Spleen (tissue), 7 donors: ENCODE results near the gene PRX.

Experiments
- POLR2A ChIP-seq, 3 donors: fragments of 450-650 bp; IDR thresholded peaks; one replicate each; pipeline ENCODE4 v1.5.1; 2017; ENCODE audit warnings: antibody characterized with exemption in 3 of 3, mild to moderate bottlenecking in 1 of 3
- POLR2AphosphoS5 ChIP-seq, 3 donors: sonication (generic); formaldehyde crosslinking; IDR thresholded peaks; one replicate each; pipeline ENCODE4 v1.5.1; 2017; ENCODE audit warnings: antibody characterized with exemption in 3 of 3
- TF ChIP-seq, protein P1 (sequence below), 11 experiments: fragments of 200-600 bp in 7 of 11; fragments of 450-650 bp in 4 of 11; sonication (generic) in 4 of 11; IDR thresholded peaks in 8 of 11; conservative IDR thresholded peaks in 3 of 11; 1 replicate in 7 of 11; 2 replicates in 4 of 11; pipeline versions ENCODE4 v1.4.0 to v1.8.0; 2016 to 2021; ENCODE audit warnings: antibody characterized with exemption in 11 of 11, inconsistent platforms in 4 of 11, mild to moderate bottlenecking in 1 of 11
- donor health status: DM: no; HTN: no; CAD: no; lungs with moderate emphysema.
- donor health status: DM: no; HTN: no; CAD: no.
- donor health status: DM: no; HTN: no; CAD: no.

DNA sequence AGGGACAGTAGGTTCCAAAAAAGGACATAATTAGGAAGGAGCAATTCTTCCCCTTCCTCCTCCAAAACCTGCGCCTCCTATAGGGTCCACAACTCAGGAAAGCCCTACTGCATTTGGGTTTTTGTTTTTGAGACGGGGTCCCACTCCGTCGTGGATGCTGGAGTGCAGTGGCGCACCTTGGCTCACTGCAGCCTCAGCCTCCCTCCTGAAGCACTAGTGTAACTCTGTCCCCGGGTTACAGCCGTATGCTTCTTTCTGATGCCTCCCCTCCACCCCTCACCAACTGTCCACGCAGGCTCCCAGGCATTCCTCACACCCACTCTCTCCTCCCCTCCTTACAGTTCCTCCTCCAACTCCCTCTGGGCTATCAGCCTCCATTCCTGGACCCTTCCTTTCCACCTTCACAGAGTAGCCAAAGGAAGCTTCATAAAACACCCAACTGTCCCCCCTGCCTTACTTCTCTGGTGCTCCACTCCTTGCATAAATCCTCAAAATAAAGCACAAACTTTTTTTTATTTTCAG lies 33.1 kb upstream of the PRX start:
- no peak for TF ChIP-seq POLR2A (IDR thresholded peaks at IDR 0.05)
- TF ChIP-seq, protein P1, sequence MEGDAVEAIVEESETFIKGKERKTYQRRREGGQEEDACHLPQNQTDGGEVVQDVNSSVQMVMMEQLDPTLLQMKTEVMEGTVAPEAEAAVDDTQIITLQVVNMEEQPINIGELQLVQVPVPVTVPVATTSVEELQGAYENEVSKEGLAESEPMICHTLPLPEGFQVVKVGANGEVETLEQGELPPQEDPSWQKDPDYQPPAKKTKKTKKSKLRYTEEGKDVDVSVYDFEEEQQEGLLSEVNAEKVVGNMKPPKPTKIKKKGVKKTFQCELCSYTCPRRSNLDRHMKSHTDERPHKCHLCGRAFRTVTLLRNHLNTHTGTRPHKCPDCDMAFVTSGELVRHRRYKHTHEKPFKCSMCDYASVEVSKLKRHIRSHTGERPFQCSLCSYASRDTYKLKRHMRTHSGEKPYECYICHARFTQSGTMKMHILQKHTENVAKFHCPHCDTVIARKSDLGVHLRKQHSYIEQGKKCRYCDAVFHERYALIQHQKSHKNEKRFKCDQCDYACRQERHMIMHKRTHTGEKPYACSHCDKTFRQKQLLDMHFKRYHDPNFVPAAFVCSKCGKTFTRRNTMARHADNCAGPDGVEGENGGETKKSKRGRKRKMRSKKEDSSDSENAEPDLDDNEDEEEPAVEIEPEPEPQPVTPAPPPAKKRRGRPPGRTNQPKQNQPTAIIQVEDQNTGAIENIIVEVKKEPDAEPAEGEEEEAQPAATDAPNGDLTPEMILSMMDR (IDR thresholded peaks at IDR 0.05 in 8 of 11, conservative IDR thresholded peaks at IDR 0.05 in 3 of 11), result no peak
- peak in 1 of 3 donors; percentile 10 for TF ChIP-seq POLR2AphosphoS5 (IDR thresholded peaks at IDR 0.05)
